Large intestine (tissue), 3 donors: ENCODE results near the gene MAGEF1. TPM values are rescaled to one million over a fixed set of nuclear protein-coding genes. Genes with fewer than 3 reads are reported as not detected.
A peak's percentile ranks its signal among the peaks of the same experiment; 100 is the strongest.

ENCODE experiments used
- DNase-seq, 2 donors: peaks; one replicate each; pipeline versions ENCODE4 v3.0.0 to v3.0.0-alpha.2; 2013
- H3K27ac ChIP-seq: one replicate; pipeline ENCODE4 v1.5.1; 2013; ENCODE audit warnings: low read length
- H3K27me3 ChIP-seq: 2 replicates; pipeline ENCODE4 v1.6.1; 2013; ENCODE audit warnings: low read length; ENCODE audit not compliant: control insufficient read depth, insufficient read depth
- H3K36me3 ChIP-seq: 2 replicates; pipeline ENCODE4 v1.6.1; 2013; ENCODE audit warnings: low read length; ENCODE audit not compliant: control insufficient read depth, insufficient read depth
- H3K4me1 ChIP-seq: one replicate; pipeline ENCODE4 v1.6.1; 2013; ENCODE audit warnings: low read length; ENCODE audit not compliant: control insufficient read depth, insufficient read depth
- H3K4me3 ChIP-seq: one replicate; pipeline ENCODE4 v1.5.1; 2013; ENCODE audit warnings: low read length
- H3K9me3 ChIP-seq: one replicate; pipeline ENCODE4 v1.6.1; 2013; ENCODE audit warnings: mild to moderate bottlenecking, low read depth, low read length, moderate library complexity; ENCODE audit not compliant: control insufficient read depth
- WGBS: methylation state at CpG from one replicate; pipeline ENCODE4 v1.1.5; 2013; ENCODE audit warnings: low lambda C conversion rate; ENCODE audit not compliant: insufficient coverage; 5-methylcytosine and 5-hydroxymethylcytosine counted together
- polyA plus RNA-seq: library from polyadenylated mRNA; unstranded; fragments of 120-200 nt; gene quantifications from one replicate; pipeline ENCODE4 v1.2.1, GENCODE V29; 2013

MAGEF1 gene
- polyA plus RNA-seq, 1 donor = 43.0 TPM

DNA sequence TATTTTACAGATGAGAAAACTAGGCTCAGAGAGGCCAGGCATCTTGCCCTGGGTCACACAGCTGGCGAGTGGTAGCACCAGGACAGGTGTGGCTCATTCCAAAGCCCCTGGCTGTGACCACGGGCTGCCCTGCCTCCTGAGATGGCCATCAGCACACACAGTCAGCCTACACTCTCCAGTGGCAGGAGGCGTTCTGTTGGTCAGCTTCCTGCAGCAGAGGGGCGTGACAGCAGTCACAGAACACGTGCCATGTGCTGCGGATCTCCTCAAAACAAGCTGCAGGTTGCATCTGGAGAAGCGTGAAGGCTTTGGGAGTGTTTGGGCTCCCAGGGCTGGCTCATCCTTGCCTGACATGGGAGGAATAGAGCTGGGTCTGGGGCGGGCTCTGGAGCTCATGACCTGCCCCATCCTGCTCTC lies 43.5 kb upstream of the MAGEF1 start:
- Histone ChIP-seq H3K9me3 (no peaks in the 10 kb centered on the region), H3K4me3 (no peak overlapping the region), H3K27ac (no peak overlapping the region), H3K36me3 (no peaks in the 10 kb centered on the region), H3K27me3 (no peaks in the 10 kb centered on the region), H3K4me1 (peaks cover 45% of the 10 kb centered on the region)
- no peak for DNase-seq
- no CpG with 5 or more reads among the region's 8 CpGs for WGBS

GRCh38 chr3:184752361-184752760 lies 40.5 kb upstream of the MAGEF1 start:
- Histone ChIP-seq H3K27me3 (no peaks in the 10 kb centered on the region), H3K27ac (no peak overlapping the region), H3K9me3 (no peaks in the 10 kb centered on the region), H3K4me1 (peaks cover 39% of the 10 kb centered on the region), H3K36me3 (no peaks in the 10 kb centered on the region), H3K4me3 (no peak overlapping the region)
- no peak for DNase-seq
- WGBS = no CpG with 5 or more reads among the region's 5 CpGs

GRCh38 chr3:184751204-184752040 lies 39.6 kb upstream of the MAGEF1 start:
- WGBS = no CpG with 5 or more reads among the region's 10 CpGs
- DNase-seq = peak; percentile 78 to 83
- Histone ChIP-seq H3K4me1 (peaks cover 29% of the 10 kb centered on the region), H3K27ac (peak overlapping the region; percentile 71), H3K4me3 (no peak overlapping the region), H3K27me3 (no peaks in the 10 kb centered on the region), H3K9me3 (no peaks in the 10 kb centered on the region), H3K36me3 (no peaks in the 10 kb centered on the region)

DNA sequence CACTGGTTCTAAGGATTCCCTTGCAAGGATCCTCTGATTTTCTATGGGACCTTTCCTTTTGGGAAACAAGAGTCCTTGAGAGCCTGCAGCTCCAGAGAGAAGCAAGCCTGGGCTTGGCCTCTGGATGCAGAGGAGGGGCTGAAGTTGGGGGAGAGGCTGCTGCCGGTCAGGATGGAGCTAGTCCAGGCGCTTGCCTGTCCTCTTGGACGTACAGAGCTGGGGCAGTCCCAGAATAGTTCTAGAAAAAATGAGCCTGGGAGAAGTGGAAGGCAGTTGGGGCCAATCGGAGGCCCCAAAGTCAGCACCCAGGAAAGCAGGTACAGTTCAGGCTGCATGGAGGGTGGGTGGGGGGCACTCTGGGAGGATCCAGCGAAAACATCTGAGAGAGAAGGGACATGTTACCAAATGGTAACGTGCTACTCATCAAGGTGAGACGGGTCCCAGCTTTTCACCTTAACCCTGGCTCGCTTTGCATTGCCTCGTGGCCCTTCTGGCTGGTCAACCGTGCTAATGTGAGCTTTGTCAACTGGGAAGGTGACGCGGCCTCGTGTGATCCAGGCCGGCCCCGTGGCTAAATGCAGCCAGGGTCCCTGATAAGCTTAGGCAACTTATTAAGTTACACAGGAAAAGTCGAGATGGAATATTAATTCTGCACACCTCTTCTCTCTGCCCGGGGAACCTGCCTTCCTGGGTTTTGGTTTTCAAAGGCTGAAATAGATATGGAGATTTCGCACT lies 38.7 kb upstream of the MAGEF1 start:
- Histone ChIP-seq H3K4me1 (peaks cover 21% of the 10 kb centered on the region), H3K4me3 (no peak overlapping the region), H3K36me3 (no peaks in the 10 kb centered on the region), H3K27ac (no peak overlapping the region), H3K27me3 (no peaks in the 10 kb centered on the region), H3K9me3 (no peaks in the 10 kb centered on the region)
- no CpG with 5 or more reads among the region's 18 CpGs for WGBS
- no peak for DNase-seq

- no peak overlapping the region for H3K27ac ChIP-seq
- no peaks in the 10 kb centered on the region for H3K27me3 ChIP-seq
- WGBS = 100% methylated on average over 1 of the region's 2 CpGs
- no peaks in the 10 kb centered on the region for H3K36me3 ChIP-seq
- H3K9me3 ChIP-seq = no peaks in the 10 kb centered on the region
- DNase-seq = no peak
- peaks cover 21% of the 10 kb centered on the region for H3K4me1 ChIP-seq
- H3K4me3 ChIP-seq = no peak overlapping the region
Observed at GRCh38 chr3:184749168-184749744, 37.4 kb upstream of the MAGEF1 start.

- WGBS = no CpG with 5 or more reads among the region's 8 CpGs
- H3K27ac ChIP-seq = no peak overlapping the region
- H3K9me3 ChIP-seq = no peaks in the 10 kb centered on the region
- no peak overlapping the region for H3K4me3 ChIP-seq
- H3K27me3 ChIP-seq = no peaks in the 10 kb centered on the region
- H3K4me1 ChIP-seq = peaks cover 21% of the 10 kb centered on the region
- DNase-seq = peak in 1 of 2 donors; percentile 61
- H3K36me3 ChIP-seq = no peaks in the 10 kb centered on the region
Observed at GRCh38 chr3:184748219-184749135, 36.6 kb upstream of the MAGEF1 start.

DNA sequence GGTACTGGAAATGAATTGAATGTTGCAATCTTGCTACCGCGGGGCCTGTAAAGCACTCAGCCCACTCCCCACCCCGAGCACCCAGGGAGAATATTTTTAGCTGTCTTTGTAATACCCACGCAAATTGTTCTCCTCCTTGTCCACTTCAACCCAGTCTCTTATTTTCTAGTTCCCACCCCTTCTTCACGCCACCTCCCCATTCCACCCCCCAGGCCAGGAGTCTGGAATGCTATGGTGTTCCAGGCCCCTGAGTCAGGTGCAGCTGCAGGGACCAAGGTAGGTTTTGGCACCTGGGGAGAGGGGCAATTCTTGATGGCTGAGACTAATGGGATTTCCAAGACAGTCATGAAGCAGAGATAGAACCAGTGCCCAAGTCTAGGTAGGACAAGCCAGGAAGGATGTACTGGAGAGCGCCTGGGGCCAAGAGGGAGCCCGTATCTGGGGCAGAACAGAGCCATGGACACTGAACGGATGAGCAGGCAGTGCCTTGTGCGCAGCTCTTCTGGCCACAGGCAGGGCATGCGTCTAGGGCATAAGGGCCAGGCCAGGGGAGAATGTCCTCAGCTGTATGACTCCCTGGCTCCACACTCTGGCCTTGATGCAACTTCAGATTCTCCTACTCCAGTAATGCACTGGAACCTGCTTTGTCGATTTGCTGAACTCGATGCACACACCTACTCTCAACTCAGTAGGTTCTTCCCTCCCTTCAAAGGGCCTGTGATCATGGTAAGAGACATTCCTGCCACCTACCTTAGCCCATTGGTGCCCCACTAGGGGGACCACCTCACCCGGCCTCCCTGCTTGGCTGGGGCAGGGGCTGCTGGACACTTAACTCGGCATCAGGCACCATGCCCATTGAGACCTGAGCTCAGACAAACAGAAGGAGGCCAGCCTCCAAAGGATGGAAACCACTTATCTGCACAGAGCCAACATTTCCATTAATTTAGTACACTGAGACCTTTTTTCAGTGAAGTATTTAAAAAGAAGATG lies 34.6 kb upstream of the MAGEF1 start:
- Histone ChIP-seq H3K4me1 (peaks cover 10% of the 10 kb centered on the region), H3K36me3 (no peaks in the 10 kb centered on the region), H3K27me3 (no peaks in the 10 kb centered on the region), H3K27ac (no peak overlapping the region), H3K9me3 (no peaks in the 10 kb centered on the region), H3K4me3 (no peak overlapping the region)
- 100% methylated on average over 1 of the region's 14 CpGs for WGBS
- no peak for DNase-seq

GRCh38 chr3:184745526-184745925 lies 33.7 kb upstream of the MAGEF1 start:
- H3K4me1 ChIP-seq = peaks cover 4% of the 10 kb centered on the region
- WGBS = 88% methylated on average over 1 of the region's 11 CpGs
- H3K9me3 ChIP-seq = no peaks in the 10 kb centered on the region
- no peak overlapping the region for H3K27ac ChIP-seq
- no peaks in the 10 kb centered on the region for H3K36me3 ChIP-seq
- DNase-seq = no peak
- no peak overlapping the region for H3K4me3 ChIP-seq
- no peaks in the 10 kb centered on the region for H3K27me3 ChIP-seq

- Histone ChIP-seq H3K4me1 (peaks cover under 1% of the 10 kb centered on the region), H3K27me3 (no peaks in the 10 kb centered on the region), H3K4me3 (no peak overlapping the region), H3K27ac (no peak overlapping the region), H3K36me3 (no peaks in the 10 kb centered on the region), H3K9me3 (no peaks in the 10 kb centered on the region)
- no CpG with 5 or more reads among the region's 3 CpGs for WGBS
- no peak for DNase-seq
Observed at GRCh38 chr3:184743248-184743647, 31.4 kb upstream of the MAGEF1 start.
